GM21619 (cell line): ENCODE data around the gene ZNF773.
"Not testable (repeated sequence)": the region's sequence is repeated elsewhere in the genome, so short reads cannot be mapped to it uniquely, and the experiment has no call there.

Source experiments
- ATAC-seq: cut with Tn5 transposase; IDR thresholded peaks from one replicate; pipeline ENCODE4 v1.9.1; 2021; ENCODE audit not compliant: unreplicated experiment

Gene ZNF773

DNA sequence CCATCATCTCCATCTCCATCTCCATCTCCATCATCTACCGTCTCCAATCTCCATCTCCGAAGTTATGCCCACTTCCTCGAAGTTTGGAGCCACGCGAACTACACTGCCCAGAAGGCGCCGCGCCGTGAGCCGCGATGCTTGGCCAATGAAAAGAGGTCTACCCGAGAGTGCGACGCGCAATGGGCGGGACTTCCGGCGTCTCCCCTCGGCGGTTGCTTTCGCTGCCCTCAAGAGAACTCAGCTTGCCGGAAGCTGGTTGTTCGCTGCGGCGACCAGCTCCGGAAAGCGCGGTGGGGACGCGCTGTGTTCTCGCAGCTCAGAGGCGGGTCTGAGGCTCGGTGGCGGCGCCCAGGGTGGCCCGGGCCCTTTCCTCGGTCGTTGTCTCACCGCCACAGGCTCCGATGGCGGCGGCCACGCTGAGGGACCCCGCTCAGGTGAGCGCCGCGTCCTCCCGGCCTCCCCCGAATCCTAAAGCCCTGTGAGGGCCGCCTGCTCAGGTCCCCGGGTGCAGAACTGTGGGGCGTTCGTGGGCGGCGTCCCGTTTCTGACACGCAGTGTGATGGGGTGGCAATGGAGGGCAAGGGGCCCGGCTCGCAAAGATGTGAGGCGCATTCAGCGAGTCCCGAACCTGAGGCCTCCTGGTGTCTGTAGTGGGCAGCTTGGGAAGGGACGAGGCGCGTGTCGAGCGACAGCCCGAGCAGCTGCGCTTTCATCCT, at the start of gene ZNF773:
Gene ZNF773 (plus strand): TSS at position 259 of the 716 bp plus-strand sequence. CDS start 143 bp downstream, at position 402.
- ATAC-seq, result peak; percentile 97

DNA sequence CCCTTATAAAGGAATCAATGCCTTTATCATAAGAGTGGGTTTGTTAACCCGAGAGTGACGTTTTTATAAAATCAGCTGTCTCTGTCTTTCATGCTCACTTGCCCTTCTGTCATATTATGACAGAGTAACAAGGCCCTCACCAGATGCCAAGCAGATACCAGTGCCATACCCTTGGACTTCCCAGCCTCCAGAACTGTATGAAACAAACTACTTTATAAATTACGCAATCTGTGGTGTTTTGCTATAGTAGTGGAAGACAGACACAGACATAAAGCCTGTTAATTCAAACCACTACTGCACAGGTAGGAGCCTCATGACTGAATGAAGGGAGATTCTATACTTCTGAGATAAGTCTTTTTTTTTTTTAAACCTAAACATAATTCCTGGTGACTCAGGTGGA, 47.4 kb upstream of the ZNF773 start:
- no peak for ATAC-seq

DNA sequence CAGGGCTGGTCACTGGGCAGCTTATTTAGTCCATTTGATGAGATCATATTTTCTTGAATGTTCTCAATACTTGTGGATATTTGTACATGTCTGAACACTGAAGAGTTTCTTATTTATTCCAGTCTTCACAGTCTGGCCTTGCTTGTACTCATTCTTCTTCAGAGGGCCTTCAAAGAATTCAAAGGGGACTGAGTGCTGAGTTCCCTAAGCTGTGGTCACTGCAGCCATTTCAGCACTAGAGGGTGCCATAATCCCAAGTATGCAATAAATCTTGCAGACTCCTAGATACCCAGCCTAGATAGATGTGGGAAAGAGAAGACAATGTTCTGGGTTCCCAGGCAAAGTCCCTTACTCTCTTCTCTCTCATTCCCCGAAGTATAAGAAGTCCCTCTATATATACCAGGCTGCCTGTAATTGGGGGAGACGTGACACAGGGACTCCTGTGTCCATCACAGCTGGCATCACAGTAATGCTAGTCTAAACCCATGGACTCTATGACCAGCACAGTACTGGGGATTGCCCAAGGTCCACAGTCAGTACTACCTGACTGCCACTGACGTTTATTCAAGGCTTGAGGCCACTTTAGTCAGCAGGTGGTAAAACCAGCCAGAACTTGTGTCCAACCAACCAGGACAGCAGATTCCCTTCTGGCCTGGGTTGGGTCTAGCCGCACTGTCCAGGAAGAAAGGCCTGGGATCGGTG, 33.9 kb upstream of the ZNF773 start:
- no peak for ATAC-seq

DNA sequence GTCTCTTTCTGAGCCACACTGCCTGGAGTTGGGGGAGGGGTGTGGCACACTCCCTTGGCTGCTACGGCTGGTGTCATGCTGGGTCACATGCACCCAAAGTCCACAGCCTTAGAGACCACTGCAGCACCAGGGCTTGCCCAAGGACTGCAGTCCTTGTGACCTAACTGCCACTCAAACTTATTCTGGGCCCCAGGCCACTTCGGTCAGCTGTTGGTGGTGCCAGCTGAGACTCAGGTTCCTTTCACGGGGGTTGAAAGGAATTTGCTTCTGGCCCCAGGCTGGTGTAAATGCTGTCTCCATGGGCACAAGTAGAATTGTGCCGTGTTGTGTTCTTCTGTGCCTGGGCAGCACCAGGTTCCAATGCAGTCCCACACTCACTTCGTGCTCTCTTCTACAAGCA, 33.2 kb upstream of the ZNF773 start:
- no peak for ATAC-seq

DNA sequence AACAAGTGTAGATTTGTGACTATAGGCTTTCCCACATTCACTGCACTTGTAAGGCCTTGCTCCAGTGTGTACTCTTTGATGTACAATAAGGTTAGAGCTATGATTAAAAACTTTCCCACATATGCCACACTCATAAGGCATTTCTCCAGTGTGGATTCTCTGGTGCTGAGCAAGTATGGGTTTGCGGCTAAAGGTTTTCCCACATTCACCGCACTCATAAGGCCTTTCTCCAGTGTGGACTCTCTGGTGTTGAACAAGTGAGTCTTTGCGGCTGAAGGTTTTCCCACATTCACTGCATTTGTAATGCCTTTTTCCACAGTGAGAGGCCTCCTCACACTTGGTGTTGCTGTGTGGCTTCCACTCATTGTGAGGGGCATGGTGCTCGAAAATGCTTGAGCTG, 26.1 kb upstream of the ZNF773 start:
- no peak for ATAC-seq

DNA sequence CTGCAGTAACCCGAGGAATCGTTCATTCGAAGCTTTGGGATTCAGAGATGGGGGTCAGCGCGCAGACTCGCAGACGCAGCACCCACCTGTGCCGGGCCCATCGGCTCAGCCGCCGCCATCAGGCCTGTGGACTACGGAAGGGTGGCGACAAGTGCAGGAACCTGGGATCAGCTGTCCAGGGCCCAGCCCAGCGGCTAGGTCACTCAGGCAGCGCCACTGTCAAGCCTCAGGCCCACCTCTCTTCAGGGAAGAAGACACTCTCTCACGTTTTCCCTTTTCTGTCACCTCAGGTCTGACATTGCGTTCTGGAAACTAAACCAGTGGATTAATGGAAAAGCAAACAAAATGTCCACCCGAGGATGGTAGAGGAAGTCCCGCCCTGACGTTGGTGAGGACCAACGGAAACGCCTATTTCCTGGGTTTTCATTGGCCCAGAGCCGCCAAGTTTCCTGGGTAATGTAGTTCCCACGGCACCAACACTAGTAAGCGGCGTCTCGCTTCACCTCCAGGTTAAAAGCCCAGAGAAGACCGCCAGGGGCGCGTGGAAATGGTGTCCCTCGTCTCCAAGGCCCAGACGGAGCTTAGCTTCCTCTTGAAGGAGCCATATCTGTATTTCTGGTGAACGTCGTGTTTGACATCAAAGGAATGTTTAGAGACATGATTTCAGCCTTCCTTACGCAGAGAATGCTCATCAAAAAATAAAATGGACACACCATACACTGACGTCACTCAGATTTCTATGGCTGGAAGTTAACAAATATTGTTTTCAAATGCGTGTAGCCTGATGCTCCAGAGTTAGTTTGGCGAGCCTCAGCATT, 22.3 kb upstream of the ZNF773 start, which contains the start of gene ZNF772:
Gene ZNF772 (minus strand): TSS at position 376 of the 818 bp plus-strand sequence. CDS start 257 bp downstream, at position 119.
- ATAC-seq, result peak; percentile 98

DNA sequence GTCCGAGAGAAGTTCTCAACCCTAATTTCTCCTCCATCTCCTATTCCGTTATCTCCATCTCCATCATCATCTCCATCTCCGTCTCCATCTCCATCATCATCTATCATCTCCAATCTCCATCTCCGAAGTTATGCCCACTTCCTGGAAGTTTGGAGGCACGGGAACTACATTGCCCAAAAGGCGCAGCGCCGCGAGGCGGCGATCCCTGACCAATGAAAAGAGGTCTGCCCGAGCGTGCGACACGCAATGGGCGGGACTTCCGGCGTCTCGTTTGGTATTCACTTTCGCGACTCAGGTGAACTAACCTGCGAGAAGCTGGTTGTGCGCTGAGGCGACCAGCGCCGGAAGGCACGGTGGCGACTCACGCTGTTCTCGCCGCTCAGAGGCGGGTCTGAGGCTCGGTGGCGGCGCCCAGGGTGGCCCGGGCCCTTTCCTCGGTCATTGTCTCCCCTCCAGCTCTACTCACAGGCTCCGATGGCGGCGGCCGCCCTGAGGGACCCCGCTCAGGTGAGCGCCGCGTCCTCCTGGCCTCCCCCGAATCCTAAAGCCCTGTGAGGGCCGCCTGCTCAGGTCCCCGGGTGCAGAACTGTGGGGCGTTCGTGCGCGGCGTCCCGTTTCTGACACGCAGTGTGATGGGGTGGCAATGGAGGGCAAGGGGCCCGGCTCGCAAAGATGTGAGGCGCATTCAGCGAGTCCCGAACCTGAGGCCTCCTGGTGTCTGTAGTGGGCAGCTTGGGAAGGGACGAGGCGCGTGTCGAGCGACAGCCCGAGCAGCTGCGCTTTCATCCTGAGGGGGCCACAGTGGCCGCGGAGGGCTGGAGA, 12.1 kb upstream of the ZNF773 start, which contains the start of gene ZNF419:
Gene ZNF419 (plus strand): TSS at position 274 of the 822 bp plus-strand sequence. CDS start 201 bp downstream, at position 475.
- ATAC-seq, result peak; percentile 96

DNA sequence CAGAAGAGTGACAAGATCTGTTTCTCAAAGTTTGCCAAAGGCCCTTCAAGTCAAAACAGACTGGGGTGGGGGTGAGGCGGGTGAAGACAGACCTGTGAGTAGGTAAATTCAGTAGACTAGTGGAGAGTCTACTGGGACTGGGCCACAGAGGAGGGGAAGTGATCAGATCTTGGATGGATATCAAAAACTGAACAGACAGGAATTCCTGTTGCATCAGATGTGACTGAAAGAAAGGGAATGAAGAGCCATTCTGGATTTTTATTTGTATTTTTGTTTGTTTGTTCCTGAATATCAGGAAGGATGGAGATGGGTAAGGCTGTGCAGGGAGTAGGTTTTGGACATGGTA, 11.5 kb upstream of the ZNF773 start:
- ATAC-seq, result not testable (repeated sequence)

DNA sequence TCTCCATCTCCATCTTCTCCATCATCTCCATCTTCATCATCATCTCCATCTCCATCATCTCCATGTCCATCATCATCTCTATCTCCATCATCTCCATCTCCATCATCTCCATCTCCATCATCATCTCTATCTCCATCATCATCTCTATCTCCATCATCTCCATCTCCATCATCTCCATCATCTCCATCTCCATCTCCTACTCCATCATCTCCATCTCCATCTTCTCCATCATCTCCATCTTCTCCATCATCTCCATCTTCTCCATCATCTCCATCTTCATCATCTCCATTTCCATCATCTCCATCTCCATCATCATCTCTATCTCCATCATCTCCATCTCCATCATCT, 432 bp upstream of the ZNF773 start:
- not testable (repeated sequence) for ATAC-seq

DNA sequence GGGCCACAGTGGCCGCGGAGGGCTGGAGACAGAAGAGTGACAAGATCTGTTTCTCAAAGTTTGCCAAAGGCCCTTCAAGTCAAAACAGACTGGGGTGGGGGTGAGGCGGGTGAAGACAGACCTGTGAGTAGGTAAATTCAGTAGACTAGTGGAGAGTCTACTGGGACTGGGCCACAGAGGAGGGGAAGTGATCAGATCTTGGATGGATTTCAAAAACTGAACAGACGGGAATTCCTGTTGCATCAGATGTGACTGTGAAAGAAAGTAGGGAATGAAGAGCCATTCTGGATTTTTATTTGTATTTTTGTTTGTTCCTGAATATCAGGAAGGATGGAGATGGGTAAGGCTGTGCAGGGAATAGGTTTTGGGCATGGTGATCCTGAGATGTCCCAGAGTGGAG, 662 bp downstream of the ZNF773 start:
- not testable (repeated sequence) for ATAC-seq

DNA sequence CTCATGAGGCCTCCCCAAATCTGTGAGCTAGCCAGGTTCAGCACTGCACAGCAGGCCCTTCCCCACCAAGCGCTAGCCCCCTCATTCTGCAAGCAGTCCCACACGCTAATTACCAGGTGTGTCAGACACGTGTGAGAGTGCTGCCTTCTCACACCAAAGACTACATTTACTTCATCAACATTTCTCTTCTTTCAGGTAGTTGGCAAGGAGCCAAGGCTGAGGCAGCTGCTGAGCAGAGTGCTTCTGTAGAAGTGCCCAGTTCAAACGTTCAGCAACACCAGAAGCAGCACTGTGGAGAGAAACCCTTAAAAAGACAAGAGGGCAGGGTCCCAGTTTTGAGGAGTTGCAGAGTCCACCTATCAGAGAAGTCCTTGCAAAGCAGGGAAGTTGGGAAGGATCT, 6.4 kb downstream of the ZNF773 start:
- no peak for ATAC-seq

DNA sequence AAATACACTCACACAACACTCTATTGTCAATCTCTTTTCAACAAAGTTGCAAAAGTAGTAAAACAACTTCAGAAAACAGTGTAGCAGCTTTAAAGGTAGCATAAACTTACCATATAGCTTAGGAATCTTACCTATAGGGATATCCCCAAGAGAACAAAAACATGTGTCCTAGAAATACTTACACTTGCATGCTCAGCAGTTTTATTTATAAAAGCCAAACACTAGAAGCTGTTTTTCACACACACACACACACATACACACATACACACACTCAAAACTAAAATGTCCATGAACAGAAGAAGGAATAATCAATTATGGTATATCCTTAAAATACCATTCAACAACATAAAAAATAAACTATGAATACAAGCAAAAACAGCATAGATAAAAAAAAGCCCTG, 11.7 kb downstream of the ZNF773 start:
- ATAC-seq, result no peak

DNA sequence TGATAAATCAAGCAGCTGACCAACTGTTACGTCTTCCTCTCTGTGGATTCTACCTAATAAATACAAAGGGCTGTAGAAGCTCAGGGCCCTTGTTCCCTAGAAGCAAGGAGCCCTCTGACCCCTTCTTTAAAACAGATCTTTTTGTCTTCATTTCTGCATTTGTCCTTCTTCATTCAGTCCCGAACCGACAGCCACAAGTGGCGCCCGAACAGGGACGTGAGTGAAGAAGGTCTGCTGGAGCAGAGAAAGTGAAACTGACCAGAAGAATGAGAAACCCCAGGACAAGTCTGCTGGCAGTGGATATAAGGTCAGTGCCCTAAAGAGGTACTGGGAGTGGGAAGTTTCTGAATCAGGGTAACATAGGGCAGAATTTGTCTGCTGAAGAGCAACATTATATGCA, 13.1 kb downstream of the ZNF773 start:
- ATAC-seq, result no peak

DNA sequence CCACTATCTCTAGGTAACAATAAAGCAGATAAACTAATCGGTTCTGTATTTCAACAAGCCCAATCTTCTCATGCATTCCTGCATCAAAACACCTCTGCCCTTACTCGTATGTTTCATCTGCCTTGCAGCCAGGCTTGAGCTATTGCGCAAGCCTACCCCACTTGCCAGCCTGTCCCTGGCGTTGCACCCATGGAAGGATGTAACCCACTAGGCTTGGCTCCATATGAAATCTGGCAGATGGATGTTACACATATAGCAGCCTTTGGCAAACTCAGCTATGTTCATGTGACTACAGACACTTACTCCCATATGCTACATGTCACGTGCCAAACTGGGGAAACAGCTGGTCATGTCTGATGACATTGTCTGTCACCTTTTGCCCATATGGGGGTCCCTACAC, 15.5 kb downstream of the ZNF773 start:
- ATAC-seq, result no peak

DNA sequence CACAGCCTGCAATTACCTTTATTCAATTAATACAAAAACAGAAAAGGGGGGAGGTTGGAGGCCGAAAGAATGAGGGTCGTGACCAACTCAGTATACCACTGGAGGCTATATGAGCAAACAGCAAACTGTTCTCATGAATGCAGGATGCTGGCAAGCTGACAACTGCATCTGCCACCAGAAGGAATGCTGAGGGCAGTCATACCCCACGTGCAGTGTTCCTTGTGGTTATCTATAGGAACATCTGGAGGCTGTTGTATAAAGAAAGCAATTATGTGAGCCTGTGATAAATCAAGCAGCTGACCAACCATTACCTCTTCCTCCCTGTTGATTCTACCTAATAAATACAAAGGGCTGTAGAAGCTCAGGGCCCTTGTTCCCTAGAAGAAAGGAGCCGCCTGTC, 18.3 kb downstream of the ZNF773 start:
- not testable (repeated sequence) for ATAC-seq

DNA sequence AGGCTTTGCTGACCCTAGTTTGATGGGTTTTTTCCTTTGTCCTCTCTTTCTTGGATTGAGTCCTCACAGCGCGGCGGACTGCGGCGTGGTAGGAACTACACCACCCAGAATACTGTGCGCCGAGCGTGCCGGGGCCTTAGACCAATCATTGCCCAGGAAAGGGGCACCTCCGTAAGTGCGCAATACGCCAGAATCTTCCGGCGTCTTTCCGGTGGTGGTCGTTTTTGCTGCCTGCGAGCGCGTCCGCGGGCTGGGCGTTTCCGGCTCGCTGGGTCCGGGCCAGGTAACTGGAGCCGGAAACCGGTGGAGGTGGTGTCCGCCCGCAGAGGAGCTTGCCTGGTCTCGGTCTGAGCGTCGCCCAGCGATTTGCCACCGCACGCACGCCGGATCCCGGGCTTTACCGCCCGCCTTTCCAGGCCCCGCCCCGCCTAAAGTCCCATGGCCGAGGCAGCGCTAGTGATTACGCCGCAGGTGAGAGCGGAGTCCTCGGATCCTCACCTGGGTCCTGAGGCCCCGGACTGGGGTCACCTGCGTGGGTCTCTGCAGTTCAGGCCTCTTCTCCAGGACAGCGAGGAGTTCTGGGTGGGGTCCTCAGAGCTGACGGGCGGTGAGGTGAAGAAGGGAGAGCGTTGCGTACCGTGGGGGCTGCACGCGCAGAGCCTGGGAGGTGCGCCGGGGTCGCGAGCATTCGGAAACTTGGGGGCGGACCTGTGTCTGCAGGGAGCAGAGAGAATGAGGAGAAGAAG, 27.6 kb downstream of the ZNF773 start, which contains the start of gene ZNF549:
Gene ZNF549 (plus strand): TSS at position 221 of the 746 bp plus-strand sequence. CDS start 218 bp downstream, at position 439.
- ATAC-seq, result peak; percentile 99

DNA sequence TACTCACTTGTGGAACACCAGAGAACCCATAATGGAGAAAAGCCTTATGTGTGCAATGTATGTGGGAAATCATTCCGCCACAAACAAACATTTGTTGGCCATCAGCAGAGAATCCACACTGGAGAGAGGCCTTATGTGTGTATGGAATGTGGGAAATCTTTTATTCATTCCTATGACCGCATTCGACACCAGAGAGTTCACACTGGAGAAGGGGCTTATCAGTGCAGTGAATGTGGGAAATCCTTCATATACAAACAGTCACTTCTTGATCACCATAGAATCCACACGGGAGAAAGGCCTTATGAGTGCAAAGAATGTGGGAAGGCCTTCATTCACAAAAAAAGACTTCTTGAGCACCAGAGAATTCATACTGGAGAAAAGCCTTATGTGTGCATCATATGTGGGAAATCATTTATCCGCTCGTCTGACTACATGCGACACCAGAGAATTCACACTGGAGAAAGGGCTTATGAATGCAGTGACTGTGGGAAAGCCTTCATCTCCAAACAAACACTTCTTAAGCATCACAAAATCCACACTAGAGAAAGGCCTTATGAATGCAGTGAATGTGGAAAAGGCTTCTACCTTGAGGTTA, 38.3 kb downstream of the ZNF773 start:
- ATAC-seq, result no peak

DNA sequence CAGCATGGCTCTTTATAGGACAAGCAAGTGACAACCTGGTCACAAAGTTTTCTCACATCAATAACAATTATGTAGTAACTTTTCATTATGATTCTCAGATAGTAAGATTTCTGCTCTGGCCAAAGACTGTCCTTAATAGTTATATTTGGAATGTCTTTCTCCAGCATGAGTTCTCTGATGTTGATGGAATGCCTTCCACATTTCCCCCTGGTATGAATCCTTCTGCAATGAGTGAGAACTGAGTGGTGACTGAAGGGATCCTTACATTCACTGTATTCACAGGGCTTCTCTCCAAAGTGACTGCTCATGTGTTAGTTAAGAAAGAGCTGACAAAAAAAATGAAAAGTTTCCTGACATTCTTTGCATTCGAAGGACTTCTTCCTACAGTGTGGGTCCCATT, 46.8 kb downstream of the ZNF773 start:
- no peak for ATAC-seq

DNA sequence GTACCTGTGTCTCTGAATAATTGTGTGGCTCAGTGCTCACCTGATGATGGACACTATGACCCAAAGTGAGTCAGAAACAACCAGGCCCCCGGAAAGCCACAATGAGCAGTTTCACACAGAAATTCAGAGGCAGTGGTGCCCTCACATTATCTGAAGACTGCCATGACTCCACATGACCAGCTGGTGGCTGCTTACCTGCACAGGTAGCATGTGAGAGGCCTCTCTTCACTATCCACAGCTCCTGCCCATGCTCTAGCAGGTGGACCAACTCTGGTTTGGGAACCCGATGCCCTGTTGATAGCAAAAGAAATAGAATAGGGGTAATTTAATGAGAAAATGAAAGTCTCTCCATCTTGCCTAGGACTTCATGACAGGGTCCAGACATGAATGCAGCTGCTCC, 52.7 kb downstream of the ZNF773 start:
- ATAC-seq, result no peak

DNA sequence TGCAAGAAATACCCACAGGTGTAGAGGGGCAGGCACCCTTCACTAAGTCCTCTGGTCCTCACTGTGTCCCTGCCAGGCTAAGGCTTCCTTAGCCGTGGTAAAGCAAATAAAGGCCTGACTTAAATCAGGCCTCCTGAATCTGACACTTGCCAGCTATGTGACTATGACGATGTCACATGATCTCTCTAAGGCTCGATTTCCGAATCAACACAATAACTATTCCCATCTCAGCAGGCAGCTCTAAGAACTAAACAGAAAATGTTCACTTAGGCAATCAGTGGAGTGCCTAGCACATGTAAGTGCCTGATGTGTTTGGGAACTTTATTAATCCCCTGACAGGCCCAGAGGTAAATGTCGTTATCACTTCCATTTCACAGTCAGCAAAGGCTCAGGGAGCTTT, 57.9 kb downstream of the ZNF773 start:
- ATAC-seq, result no peak
